HG03280 (cell line): ENCODE data around the gene ATRX.
A peak's percentile ranks its signal among the peaks of the same experiment; 100 is the strongest.
"Not testable (repeated sequence)": the region's sequence is repeated elsewhere in the genome, so short reads cannot be mapped to it uniquely, and the experiment has no call there.

Experiments used
- ATAC-seq: cut with Tn5 transposase; IDR thresholded peaks from one replicate; pipeline ENCODE4 v1.9.1; 2021; ENCODE audit warnings: mild to moderate bottlenecking, moderate library complexity; ENCODE audit not compliant: unreplicated experiment

The ATRX gene, protein sequence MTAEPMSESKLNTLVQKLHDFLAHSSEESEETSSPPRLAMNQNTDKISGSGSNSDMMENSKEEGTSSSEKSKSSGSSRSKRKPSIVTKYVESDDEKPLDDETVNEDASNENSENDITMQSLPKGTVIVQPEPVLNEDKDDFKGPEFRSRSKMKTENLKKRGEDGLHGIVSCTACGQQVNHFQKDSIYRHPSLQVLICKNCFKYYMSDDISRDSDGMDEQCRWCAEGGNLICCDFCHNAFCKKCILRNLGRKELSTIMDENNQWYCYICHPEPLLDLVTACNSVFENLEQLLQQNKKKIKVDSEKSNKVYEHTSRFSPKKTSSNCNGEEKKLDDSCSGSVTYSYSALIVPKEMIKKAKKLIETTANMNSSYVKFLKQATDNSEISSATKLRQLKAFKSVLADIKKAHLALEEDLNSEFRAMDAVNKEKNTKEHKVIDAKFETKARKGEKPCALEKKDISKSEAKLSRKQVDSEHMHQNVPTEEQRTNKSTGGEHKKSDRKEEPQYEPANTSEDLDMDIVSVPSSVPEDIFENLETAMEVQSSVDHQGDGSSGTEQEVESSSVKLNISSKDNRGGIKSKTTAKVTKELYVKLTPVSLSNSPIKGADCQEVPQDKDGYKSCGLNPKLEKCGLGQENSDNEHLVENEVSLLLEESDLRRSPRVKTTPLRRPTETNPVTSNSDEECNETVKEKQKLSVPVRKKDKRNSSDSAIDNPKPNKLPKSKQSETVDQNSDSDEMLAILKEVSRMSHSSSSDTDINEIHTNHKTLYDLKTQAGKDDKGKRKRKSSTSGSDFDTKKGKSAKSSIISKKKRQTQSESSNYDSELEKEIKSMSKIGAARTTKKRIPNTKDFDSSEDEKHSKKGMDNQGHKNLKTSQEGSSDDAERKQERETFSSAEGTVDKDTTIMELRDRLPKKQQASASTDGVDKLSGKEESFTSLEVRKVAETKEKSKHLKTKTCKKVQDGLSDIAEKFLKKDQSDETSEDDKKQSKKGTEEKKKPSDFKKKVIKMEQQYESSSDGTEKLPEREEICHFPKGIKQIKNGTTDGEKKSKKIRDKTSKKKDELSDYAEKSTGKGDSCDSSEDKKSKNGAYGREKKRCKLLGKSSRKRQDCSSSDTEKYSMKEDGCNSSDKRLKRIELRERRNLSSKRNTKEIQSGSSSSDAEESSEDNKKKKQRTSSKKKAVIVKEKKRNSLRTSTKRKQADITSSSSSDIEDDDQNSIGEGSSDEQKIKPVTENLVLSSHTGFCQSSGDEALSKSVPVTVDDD (N-terminal part only)

DNA sequence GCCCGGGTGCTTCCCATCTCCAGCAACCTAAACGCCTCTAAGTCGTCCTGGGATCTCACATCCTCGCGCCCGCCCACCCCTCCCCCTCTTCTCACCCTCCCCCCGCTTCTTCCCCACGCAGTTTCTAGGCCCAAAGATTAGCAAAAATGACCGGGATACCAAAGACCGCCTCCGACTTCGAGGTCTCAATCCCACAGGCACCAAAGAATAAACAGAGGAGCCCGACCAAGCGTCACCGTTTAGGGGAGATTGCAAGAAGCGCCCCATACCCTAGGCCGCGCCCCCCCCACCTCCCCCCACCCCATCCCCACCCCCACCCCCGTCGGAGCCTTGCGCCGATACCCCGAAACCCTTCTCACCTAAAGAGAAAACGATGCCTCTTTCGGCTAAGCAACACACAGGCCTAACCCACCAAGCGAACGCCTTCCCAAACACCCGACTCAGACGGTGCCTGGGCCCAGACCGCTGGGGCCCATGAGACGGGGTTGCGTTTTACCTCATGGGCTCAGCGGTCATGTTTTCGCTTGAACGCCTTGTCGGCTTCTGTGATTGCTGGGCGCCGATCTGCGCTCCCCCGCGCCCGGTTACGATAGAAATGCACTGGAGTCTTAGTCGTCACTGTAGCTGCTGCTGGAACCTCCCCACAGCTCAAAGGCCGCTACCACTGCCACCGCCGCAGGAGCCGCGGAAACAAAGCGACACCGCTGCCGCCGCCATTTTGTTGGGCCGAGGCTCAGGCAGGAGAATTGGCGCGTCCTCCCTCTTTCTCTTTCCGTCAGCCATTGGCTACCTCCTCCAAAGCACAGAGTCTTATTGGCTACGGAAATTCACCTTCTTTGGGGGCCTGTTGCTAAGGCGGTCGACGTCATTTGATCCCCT, at the start of gene ATRX:
Gene ATRX, minus strand, starts transcription at position 731 of the 879 bp plus-strand sequence. Its CDS starts 215 bp downstream, at position 516.
- ATAC-seq = peak; percentile 95

- ATAC-seq = not testable (repeated sequence)
These were observed 45.5 kb upstream of the ATRX start for GRCh38 chrX:77831544-77831943.

DNA sequence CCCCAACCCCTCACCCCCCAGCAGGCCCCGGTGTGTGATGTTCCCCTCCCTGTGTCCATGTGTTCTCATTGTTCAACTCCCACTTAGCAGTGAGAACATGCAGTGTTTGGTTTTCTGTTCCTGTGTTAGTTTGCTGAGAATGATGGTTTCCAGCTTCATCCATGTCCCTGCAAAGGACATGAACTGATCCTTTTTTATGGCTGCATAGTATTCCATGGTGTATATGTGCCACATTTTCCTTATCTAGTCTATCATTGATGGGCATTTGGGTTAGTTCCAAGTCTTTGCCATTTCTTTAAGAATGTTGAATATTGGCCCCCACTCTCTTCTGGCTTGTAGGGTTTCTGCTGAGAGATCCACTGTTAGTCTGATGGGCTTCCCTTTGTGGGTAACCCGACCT, 36.0 kb upstream of the ATRX start:
- not testable (repeated sequence) for ATAC-seq

GRCh38 chrX:77820091-77820727, 34.2 kb upstream of the ATRX start:
- ATAC-seq = no peak

- ATAC-seq = no peak
These were observed 28.2 kb upstream of the ATRX start for GRCh38 chrX:77814210-77814609.

DNA sequence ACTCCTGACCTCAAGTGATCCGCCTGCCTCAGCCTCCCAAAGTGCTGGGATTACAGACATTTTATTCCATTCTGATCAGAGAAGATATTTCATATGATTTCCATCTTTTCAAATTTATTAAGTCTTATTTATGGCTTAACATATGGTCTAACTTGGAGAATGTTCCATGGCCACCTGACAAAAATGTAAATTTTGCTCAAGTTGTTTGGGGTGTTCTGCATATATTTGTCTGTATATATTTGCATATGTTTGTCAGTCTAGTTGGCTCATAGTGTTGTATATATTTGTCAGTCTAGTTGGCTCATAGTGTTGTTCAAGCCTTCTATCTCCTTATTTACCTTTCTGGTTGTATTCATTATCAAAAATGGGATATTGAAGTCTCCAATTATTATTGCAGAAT, 16.2 kb upstream of the ATRX start:
- no peak for ATAC-seq

DNA sequence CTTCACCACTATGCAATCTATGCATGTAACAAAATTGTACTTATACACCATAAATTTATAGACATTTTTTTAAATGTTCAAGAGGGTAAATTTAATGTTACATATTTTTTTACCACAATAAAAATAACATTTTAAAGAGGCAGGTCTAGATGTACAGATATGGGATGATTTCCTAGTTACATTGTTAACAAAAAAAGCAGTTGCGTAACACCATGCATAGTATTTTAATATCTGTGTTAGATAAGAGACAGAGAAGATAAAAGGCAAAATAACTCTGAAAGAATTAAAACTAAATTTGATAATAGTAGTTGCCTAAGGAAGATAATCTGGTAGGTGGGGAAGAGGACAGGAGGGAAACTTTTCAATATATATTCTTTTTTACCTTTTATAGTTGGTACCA, 9.1 kb upstream of the ATRX start:
- ATAC-seq = no peak

DNA sequence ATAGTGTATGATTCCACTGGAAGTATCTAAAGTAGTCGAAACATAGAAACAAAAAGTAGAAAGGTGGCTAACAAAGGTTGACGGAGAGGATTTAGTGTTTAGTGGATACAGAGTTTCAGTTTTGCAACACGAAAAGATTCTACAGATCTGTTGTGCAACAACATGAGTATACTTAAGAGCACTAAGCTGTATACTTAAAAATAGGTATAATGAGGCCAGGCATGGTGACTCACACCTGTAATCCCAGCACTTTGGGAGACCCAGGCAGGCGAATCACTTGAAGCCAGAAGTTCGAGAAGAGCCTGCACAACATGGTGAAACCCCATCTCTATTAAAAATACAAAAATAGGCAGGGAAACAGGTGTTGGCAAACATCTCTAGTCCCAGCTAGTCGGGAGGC, 7.9 kb upstream of the ATRX start:
- ATAC-seq = no peak

DNA sequence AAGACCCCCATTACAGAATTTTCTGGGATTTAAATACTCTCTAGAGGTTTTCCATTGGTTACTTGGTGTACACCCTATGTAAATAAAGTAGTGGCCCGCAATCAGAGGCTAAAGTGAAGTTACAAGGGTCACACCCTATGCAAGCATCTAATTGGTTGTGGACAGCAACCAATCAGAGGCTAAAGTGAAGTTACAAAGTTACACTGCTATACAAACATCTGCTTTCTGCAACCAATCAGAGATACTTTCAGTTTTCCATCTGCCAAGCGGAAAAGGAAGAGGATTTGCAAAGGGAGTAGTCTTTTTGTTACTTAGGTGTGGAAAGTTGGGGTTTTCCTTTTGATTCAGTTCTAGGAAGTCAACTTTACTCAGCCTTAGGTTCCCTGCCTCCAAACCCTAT, 2.0 kb upstream of the ATRX start:
- no peak for ATAC-seq

GRCh38 chrX:77786365-77786680, 307 bp upstream of the ATRX start:
- ATAC-seq = peak; percentile 13

- no peak for ATAC-seq
These were observed 6.3 kb downstream of the ATRX start for GRCh38 chrX:77779695-77780094.

DNA sequence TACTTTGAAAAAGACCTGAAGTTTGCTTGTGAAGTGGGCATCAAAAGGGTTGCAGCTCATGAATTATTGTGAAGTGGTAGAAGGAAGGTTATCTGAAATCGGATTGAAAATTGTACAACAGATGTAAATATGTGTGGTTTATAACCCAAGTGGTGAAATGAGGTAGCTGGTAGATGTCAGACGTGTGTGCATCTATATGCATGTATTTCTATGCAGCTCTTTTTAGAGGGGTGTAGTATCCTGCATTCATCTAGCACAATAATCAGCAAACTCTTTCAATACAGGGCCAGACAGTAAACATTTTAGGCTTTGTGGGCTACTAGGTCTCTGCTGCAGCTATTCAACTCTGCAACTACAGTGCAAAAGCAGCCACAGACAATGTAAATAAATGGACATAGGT, 9.4 kb downstream of the ATRX start:
- ATAC-seq = no peak

DNA sequence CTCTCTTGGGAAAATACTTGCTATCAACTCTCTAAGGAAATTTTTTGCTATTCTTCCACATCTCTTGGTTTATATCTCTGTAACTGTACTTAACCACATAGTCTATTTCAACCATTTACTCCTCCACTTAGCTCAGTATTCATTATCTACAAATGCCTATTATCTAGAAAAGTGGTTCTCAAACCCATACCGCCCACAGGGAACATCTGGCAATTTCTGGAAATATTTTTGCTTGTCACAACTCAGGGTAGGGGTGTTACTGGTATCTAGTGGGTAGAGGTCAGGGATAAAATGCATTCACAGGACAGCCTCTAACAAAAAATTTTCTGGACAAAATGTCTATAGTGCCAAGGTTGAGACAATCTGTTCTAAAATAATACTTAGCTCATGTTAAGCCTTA, 14.4 kb downstream of the ATRX start:
- ATAC-seq = no peak

- ATAC-seq = no peak
These were observed 17.2 kb downstream of the ATRX start for GRCh38 chrX:77768787-77769186.

- ATAC-seq = not testable (repeated sequence)
These were observed 19.8 kb downstream of the ATRX start for GRCh38 chrX:77766212-77766611.

- no peak for ATAC-seq
These were observed 30.5 kb downstream of the ATRX start for GRCh38 chrX:77755561-77755960.

- ATAC-seq = not testable (repeated sequence)
These were observed 32.1 kb downstream of the ATRX start for GRCh38 chrX:77753942-77754341.

GRCh38 chrX:77749695-77750094, 36.3 kb downstream of the ATRX start:
- ATAC-seq = no peak

- ATAC-seq = no peak
These were observed 42.3 kb downstream of the ATRX start for GRCh38 chrX:77743720-77744119.
